Globus pallidus (tissue), 1 donor: Measurements from ENCODE around the gene SPTLC1.
A peak's percentile ranks its signal among the peaks of the same experiment; 100 is the strongest.
"Not testable (repeated sequence)": the region's sequence is repeated elsewhere in the genome, so short reads cannot be mapped to it uniquely, and the experiment has no call there.

Experiments
- DNase-seq: peaks from one replicate; pipeline ENCODE4 v3.0.0-alpha.2; 2015; ENCODE audit warnings: low spot score

The SPTLC1 gene

DNA sequence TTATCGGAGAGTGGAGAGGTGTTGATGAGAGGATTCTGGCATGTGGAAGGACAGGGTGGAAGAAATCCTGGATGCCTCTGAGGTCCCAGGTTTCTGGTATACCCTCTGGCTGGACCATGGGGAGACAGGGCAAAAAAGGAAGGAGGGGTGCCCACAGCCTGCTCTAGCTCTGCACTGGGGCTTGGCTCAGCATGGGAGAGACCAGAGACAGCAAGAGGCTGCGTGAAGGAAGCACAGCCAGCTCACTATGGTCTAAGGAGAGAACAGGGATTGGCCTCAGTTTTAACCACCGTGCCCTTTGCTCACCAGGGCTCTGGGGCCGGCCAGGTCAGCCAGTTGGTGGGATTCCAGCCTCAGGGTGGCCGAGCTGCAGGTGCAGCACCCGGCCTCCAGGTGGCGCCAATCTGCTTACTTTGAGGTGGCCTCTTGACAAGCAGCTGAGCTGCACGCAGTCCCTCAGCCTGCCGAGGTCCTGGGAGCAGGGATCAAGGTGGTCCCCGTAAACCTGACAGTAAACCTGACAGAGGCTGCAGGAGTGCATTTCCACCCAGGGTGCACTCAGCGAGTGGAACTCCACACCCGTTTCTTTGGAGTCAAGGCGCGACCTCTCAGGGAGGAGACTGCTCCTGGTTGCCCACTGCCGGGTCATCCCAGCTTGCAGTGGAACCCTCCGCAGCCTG lies 25.0 kb upstream of the SPTLC1 start:
- DNase-seq, result no peak

DNA sequence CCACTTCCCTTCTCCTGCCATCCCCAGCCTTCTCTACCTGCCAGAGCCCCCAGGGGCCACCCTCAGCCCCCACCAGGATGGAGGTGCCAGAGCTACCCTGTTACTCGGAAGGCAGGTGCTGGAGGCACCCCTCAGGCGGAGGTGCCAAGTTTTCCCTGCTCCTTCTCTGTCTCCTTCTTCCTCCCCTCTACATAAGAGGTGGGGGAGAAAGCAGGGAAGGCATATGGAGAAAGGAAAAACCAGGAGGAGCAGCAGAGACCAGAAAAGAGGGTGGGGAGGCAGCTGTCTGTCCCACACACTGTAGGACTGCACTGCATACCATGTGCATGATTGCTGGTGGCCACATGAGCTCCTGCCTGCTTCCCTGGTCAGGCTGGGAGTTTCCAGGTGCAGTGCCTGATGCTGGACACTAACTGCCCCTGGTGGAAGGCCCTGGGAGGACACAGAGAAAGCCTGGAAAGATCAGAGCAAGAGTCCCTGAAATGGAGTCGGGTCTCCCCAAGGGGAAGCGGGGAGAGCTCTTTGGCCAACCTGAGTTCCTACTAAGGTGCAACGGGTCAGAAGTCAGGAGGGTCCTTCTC lies 23.8 kb upstream of the SPTLC1 start:
- not testable (repeated sequence) for DNase-seq

DNA sequence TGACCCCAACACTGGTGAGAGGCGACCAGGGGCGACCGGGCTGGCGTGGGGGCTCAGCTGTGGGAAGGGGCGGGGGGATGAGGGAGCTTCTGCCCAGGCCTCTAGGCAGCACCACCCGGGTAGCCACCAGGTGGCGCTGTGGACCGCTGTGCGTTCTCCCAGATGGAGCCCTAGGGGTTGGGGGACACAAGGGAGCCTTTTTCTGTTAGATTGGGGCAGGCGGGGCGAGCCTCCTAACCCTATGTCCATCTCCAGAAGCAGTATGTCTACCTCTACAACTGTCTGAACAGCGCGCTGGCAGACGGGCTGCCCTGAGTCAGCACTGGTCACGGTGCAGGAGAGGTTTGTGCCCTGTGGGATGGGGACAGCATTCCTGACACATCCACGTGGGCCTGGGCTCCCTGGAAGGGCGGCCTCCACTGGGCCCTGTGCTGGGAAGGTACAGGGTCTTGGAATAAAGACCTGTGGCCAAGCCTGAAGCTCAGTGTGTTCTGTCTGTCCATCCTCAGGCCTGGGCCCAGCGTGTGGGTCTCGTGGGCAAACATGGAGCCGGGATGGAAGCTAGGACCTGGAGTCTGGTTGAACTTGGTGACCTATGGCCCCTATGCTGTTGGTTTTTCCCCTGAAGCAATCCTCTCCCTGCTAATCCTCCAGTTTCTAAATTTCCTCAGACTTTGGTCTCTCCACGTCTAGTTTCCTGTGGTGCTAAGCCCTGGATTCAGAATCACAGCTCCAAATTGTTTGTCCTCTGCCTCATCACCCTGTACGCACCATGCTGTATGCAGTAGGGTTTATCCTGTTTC lies 23.1 kb upstream of the SPTLC1 start:
- DNase-seq, result peak; percentile 31

DNA sequence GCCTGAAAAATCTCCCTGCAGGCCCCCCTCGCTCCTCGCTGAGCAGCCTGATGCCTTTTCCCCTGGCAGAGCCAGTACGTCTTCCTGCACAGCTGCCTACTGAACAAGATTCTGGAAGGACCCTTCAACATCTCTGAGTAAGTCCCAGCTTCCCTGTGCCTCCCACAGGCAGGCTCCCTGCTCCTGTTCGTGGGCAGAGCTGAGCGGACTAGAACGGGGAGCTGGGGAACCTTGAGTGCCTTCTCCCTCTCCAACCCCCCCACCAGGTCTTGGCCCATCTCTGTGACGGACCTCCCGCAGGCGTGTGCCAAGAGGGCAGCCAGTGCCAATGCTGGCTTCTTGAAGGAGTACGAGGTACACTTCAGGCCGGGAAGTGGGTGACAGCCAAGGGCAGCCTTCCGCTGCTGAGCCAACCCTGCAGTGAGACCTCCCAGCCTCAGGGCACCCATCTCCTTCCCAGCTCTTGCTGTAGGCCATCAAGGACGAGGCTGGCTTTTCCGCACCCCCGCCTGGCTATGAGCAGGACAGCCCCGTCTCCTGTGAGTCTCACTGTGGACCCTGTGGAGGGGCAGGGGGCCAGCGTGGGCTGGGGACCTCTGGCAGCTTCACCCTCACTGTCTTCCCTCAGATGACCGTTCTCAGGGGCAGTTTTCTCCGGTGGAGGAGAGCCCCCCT lies 21.1 kb upstream of the SPTLC1 start:
- no peak for DNase-seq

DNA sequence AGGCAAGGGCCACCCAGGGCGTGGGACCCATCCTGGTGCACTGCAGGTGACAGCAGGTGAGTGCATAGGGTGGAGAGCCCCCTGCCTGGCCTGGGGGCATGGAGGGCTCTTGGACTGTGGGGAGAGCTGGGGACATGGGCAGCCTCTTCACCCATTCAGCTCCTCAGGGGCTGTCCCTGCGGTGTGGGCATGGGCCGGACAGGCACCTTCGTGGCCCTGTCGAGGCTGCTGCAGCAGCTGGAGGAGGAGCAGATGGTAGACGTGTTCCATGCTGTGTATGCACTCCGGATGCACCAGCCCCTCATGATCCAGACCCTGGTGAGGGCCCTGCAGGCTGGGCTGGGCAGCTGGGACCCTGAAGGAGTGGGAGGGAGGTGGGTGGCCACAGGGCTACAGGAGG lies 20.4 kb upstream of the SPTLC1 start:
- DNase-seq, result no peak

DNA sequence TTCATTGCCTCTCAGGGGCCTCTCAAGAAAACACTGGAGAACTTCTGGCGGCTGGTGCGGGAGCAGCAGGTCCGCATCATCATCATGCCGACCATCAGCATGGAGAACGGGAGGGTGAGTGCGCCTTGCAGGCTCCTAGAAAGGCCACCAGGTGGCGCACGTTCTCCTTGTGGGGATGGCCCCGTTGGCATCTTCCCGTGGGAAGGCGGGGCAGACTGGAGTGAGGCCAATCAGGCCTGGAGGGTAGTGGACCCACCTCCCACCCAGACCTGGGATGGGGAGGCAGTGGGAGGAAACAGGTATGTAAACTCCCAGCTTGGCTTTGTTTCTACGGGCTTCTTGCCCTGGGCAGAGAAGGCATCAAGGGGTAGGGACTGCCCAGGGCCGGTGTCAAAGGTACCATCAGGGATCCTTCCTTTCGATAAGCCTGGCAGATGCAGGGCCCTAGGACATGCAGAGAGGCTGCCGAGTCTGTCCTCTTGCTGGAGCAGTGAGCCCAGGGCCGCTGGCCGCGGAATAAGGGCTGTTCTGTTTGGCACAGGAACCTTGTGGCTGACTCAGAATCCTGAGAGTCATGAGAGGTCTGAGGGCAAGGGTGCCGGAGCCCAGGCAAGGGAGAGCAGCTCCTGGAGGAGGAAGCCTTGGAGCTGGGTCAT lies 18.9 kb upstream of the SPTLC1 start:
- peak; percentile 57 for DNase-seq

DNA sequence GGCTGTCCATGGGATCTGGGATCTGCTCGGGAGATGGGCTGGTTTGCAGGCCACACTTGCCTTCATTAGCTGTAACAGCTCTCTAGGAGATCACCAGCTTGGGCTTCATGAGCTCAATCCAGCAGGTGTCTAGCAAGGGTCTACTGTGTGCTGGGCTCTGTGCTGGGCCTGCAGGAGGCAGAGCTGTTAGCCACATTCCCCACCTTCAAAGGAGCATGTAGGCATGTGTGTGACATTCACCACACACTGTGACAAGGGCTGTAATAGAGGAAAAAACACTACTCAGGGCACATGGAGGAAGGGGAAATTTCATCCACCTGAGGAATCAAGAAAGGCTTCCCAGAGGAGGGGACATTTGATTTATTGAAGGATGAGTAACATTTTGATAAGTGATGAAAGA lies 17.7 kb upstream of the SPTLC1 start:
- not testable (repeated sequence) for DNase-seq

DNA sequence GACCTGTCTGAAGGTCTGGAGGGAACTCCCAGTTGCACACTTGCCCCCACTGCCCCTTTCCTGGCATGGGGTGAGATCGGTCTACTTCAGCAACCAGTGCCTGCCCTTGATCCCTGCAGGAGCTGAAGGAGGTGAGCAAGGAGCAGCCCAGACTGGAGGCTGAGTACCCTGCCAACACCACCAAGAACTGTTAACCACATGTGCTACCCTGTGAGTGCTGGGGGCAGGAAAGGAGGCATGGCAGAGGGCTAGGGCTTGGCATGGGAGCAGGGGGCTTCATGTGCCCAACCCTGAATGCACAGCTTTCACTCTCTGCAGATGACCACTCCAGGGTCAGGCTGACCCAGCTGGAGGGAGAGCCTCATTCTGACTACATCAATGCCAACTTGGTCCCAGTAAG lies 17.3 kb upstream of the SPTLC1 start:
- DNase-seq, result no peak

DNA sequence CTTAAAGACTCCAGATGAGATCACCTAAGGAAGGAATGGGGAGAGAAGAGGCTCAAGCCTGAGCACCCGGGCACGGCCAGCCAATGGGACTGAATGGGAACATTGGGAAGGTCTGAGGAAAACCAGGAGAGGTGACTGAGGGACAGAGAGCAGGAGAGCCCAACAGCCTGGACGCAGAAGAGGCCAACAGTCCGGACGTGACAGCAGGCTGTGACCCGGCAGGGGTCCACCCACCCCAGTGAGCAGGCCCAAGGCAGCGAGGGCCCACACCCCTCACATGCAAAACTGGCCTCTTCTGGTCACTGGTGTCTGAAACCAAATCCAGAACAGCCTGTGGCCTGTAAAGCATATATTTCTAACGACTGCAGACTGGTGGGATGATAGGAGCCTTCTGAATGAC lies 7.6 kb upstream of the SPTLC1 start:
- no peak for DNase-seq

DNA sequence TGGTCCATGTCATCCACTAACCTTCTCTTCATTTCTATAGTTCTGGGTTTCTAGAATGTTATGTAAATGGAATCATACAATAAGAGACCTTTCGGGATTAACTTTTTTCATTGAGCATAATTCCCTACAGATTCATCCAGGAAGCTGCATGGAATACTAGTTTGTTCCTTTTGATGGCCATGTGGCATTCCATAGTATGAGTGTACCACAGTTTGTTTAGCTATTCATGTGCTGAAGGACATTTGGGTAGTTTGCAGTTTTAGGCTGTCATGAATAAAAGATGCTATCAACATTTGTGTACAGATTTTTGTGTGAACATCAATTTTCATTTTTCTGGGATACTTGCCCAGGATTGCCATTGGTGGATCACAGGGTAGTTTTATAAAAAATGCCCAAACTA lies 6.8 kb upstream of the SPTLC1 start:
- DNase-seq, result no peak

DNA sequence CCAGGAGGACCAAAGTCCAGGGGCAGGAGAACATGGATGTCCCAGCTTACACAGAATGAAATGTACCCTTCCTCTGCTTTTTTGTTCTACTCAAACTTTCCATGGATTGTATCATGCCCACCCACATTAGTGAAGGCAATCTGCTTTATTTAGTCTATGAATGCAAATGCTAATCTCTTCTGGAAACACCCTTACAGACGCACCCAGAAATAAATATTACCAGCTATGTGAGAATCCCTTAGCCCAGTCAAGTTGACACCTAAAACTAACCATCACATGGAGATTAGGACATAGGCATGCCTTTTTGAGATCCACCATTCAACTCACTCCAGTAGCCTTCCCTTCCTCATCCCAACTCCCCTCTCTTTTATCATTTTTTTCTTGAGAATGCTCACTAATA lies 6.1 kb upstream of the SPTLC1 start:
- DNase-seq, result no peak

DNA sequence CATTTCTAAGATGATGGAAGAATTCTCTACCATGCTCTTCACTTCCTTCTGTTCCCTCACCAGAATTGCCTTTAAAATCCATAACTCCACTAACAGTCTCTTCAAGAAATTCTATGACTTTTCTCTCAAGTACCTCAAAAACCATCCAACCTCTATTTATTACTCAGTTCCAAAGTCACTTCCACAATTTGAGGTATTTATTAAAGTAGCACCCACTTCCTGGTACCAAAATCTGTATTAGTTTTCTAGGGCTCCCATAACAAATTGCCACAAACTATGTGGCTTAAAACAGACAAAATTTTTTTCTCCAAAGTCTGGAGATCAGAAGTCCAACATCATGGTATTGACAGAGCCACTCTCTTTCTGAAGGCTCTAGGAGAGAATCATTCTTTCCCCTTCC lies 4.9 kb upstream of the SPTLC1 start:
- no peak for DNase-seq

DNA sequence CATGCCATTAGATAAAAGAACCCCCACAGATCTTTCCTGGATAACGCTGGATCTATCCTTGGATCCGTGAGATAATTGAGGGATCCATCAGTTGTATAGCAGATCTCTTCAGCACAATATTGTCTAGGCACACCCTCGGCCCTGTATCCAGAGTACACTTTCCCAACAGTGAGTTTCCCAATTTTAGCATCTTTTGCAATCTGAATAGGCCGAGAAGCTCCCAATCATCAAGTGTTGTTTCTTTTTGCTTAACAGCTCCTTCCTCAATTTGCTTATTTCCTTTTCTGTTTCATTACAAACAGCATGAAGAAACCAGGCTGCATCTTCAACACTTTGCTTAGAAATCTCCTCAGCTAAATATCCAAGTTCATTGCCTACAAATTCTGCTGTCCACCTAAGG lies 4.4 kb upstream of the SPTLC1 start:
- no peak for DNase-seq

DNA sequence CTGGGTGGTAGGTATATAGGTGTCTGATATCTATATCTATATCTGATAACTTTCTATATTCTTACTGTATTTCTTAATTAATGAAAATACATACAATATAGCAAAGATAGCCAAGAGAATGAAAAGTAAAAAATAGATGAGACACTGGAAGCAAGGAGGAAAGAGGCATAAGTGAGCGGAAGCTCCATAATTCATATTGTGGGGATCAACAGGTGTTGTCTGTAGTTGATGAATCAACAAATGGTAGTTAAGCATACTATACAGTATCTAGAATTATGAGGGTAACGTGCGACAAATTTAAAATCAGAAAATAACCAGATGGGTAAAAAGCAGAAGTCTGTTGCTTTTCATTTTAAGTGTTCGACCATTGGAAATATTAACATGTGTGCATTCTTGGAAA lies 7.1 kb downstream of the SPTLC1 start:
- no peak for DNase-seq

DNA sequence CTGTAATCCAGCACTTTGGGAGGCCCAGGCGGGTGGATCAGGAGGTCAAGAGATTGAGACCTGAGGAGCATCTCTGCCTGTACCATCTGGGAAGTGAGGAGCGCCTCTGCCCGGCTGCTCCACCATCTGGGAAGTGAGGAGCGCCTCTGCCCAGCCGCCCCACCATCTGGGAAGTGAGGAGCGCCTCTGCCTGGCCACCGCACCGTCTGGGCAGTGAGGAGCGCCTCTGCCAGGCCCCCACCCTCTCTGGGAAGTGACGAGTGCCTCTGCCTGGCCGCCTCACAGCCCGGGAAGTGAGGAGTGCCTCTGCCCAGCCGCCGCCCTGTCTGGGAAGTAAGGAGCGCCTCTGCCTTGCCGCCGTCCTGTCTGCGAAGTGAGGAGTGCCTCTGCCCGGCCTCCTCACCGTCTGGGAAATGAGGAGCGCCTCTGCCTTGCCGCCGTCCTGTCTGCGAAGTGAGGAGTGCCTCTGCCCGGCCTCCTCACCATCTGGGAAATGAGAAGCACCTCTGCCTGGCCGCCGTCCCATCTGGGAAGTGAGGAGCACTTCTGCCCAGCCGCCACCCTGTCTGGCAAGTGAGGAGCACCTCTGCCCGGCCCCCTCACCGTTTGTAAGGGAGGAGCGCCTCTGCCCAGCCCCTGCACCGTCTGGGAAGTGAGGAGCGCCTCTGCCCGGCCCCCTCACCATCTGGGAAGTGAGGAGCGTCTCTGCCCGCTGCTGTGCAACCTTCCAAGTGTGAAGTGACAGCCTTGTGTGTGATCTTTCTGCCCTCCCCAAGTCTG lies 9.6 kb downstream of the SPTLC1 start:
- DNase-seq, result not testable (repeated sequence)

DNA sequence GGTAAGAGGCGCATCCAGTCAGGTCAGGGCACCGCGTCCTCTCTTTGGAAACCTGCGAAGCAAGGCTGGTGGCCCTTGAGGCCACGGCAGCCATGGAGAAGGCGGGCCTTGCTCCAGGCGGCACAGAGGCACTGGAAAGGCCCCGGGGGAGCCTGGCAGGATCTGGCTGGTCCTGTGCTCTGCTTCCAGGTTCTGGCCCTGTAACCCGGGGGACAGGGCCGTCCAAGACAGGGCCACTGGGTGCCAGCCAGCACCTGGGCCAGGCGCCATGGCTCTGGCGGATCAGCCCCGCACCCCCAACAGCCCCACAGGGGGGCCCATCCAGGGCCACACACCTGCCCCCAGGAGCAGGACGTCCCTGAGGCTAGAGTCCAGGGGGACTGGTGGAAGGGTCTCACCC lies 11.6 kb downstream of the SPTLC1 start:
- not testable (repeated sequence) for DNase-seq

DNA sequence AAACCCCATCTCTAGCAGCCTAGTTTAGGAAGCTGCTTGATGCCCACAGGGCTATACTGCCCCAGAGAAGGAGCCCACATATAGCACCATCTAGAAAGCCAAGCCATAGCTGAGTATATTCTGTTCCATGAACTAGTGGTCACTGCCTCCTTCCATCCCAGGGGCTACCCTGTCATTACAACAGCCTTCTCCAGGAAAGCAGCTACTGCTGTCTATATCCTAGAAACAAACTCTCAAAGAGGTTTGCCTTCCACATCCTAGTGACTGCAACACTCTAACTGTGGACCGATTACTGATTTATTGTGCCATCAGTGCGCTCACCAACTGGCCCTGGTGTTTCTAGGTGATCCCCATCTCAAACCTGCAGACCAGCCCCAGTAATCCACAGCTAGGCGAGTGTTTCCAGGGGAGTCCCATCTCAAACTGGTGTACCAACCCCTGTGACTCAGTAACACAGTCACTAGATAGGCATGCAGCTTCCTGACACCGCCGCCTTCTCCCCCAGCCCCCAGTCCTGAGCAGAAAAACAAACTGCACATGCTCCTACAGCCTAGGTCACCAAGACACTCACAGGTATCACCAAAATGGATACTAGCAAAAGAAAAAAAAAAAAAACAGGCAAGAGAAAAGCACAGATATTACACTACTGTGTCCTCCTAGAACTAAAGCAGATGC lies 14.8 kb downstream of the SPTLC1 start:
- DNase-seq, result no peak

DNA sequence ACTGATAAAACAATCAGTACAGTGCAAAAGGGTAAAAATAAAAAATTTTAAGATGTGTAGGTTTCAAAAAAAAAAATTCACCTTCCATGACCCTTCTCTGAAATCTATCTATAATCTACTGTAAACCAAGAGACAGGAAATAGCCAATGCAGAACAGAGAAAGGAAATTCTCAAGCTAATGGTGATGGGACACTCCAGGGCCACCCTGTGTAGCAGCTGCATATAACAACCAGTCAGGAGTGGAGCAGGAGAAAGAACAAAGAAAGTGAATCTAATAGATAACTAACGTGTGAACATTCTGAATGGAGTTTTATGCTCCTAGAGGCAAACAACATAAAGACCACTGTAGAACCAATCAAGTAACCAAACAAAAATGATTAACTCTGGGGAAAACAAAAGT lies 16.6 kb downstream of the SPTLC1 start:
- no peak for DNase-seq

DNA sequence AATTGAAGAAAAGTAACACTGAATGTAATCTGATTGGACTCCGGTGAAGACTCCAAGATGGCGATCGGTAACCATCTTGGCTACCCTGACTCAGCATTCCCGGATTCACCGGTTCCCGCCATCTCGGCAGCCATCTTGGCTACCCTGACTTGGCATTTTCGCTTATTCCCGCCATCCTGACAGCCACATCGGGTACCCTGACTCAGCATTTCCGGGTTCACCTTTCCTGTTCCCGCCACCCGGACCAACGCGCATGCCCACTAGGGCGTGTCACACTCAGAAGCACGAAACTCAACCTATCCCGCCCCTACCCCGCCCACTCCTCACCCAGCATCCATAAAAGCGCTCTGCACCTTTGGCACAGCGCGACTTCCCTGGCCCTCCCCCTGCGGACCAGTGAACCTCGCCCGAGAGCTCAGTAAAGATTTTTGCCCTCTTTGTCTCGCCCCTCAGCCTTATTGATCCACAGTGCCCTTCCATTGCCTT lies 17.2 kb downstream of the SPTLC1 start:
- peak; percentile 41 for DNase-seq

DNA sequence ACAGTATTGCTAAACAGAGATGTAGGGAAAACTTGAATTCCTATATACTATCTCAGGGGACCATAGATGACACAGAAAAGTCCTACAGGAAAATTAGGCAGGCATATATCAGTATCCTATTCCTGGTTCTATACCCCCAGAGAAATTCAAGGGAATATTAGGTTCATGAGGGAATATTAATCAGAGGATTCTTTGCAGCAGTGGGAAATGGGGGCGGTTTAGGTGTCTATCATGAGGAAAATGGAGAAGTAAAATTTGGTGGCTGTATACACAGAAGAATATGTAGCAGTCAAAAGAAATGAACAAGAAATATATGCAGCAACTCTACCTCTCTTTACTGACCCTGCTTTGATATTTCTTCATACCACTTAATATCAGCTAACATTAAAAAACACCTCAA lies 20.0 kb downstream of the SPTLC1 start:
- no peak for DNase-seq

DNA sequence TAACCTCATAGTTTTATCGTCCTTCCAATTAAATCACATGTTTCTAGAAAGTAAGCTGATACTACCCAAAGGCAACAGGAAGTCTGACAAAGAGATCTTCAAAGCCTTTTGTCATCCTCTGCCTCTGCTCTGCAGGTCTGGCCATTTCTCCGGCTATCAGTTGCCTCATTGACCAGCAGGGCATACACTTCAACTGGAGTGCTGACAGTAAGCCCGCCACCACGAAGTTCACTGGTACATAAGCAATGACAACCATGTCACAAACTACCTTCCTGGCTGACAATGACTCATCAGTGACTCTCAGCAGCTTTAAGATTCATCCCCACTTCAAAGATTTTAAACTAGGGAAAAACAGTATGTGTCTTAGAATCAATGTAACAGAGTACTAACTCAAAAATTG lies 20.6 kb downstream of the SPTLC1 start:
- DNase-seq, result no peak
